Astrocyte (in vitro differentiated cells and primary cell): ENCODE results near the gene USHBP1. TPM values are rescaled to one million over a fixed set of nuclear protein-coding genes. Genes with fewer than 3 reads are reported as not detected.
A peak's percentile ranks its signal among the peaks of the same experiment; 100 is the strongest.

Experiments used
- DNase-seq: peaks from one replicate; pipeline ENCODE4 v3.0.0-alpha.2; 2010; ENCODE audit warnings: low read depth
- FAIRE-seq: peaks from 2 replicates; lab custom pipeline; 2011; peaks lifted over from hg19 to GRCh38; lab: Jason Lieb, UNC
- H2AFZ ChIP-seq: 2 replicates; pipeline ENCODE4 v1.6.0; 2012; ENCODE audit warnings: low read depth, low read length, inconsistent platforms
- H3K27ac ChIP-seq: 2 replicates; pipeline ENCODE4 v1.5.1; 2011; ENCODE audit warnings: low read depth, low read length, inconsistent platforms
- H3K27me3 ChIP-seq: 2 replicates; pipeline ENCODE4 v1.6.0; 2011; ENCODE audit warnings: low read length, inconsistent platforms; ENCODE audit not compliant: insufficient read depth
- H3K36me3 ChIP-seq: 2 replicates; pipeline ENCODE4 v1.5.1; 2011; ENCODE audit warnings: low read length, inconsistent platforms; ENCODE audit not compliant: insufficient read depth
- H3K4me1 ChIP-seq: 2 replicates; pipeline ENCODE4 v1.5.1; 2011; ENCODE audit warnings: low read length, inconsistent platforms; ENCODE audit not compliant: insufficient read depth
- H3K4me2 ChIP-seq: 2 replicates; pipeline ENCODE4 v1.6.0; 2012; ENCODE audit warnings: low read length, inconsistent platforms
- H3K4me3 ChIP-seq: 2 replicates; pipeline ENCODE4 v1.5.1; 2011; ENCODE audit warnings: low read depth, mild to moderate bottlenecking, low read length, inconsistent platforms; ENCODE audit not compliant: insufficient read depth
- H3K79me2 ChIP-seq: 2 replicates; pipeline ENCODE4 v1.6.0; 2012; ENCODE audit warnings: mild to moderate bottlenecking, low read length, inconsistent platforms; ENCODE audit not compliant: insufficient read depth
- H3K9ac ChIP-seq: 2 replicates; pipeline ENCODE4 v1.6.0; 2012; ENCODE audit warnings: mild to moderate bottlenecking, low read length, inconsistent platforms
- H3K9me3 ChIP-seq: 2 replicates; pipeline ENCODE4 v1.5.1; 2012; ENCODE audit warnings: low read depth, mild to moderate bottlenecking, low read length, inconsistent platforms; ENCODE audit not compliant: insufficient read depth
- H4K20me1 ChIP-seq: 2 replicates; pipeline ENCODE4 v1.6.0; 2012; ENCODE audit warnings: low read length, inconsistent platforms; ENCODE audit not compliant: insufficient read depth
- H3K27ac Mint-ChIP-seq: one replicate; pipeline ENCODE4 v1.8.0; 2021; ENCODE audit warnings: mild to moderate bottlenecking, mixed read lengths; ENCODE audit not compliant: unreplicated experiment
- H3K27me3 Mint-ChIP-seq: one replicate; pipeline ENCODE4 v1.8.0; 2021; ENCODE audit warnings: low read depth, mixed read lengths; ENCODE audit not compliant: unreplicated experiment
- H3K36me3 Mint-ChIP-seq: one replicate; pipeline ENCODE4 v1.8.0; 2021; ENCODE audit warnings: low read depth, mixed read lengths; ENCODE audit not compliant: unreplicated experiment
- H3K4me1 Mint-ChIP-seq: one replicate; pipeline ENCODE4 v1.8.0; 2021; ENCODE audit warnings: low read depth, mixed read lengths; ENCODE audit not compliant: unreplicated experiment
- H3K4me3 Mint-ChIP-seq: one replicate; pipeline ENCODE4 v1.8.0; 2021; ENCODE audit warnings: mild to moderate bottlenecking, moderate library complexity, mixed read lengths; ENCODE audit not compliant: unreplicated experiment
- H3K9me3 Mint-ChIP-seq: one replicate; pipeline ENCODE4 v1.8.0; 2021; ENCODE audit warnings: mild to moderate bottlenecking, mixed read lengths; ENCODE audit not compliant: unreplicated experiment
- CTCF ChIP-seq: IDR thresholded peaks from 2 replicates; pipeline ENCODE4 v1.5.1; 2011; ENCODE audit warnings: low read depth, mild to moderate bottlenecking, inconsistent platforms, low read length, moderate library complexity; ENCODE audit not compliant: insufficient read depth
- EZH2 ChIP-seq: IDR thresholded peaks from 2 replicates; pipeline ENCODE4 v1.6.1; 2012; ENCODE audit warnings: mild to moderate bottlenecking, low read length, inconsistent platforms; ENCODE audit not compliant: insufficient read depth
- total RNA-seq: library from RNA; stranded (reverse); gene quantifications from 2 replicates; pipeline ENCODE4 v1.2.1, GENCODE V29; 2021

The USHBP1 gene
- total RNA-seq, 1 donor from 2014 or later, result 0.27 TPM

DNA sequence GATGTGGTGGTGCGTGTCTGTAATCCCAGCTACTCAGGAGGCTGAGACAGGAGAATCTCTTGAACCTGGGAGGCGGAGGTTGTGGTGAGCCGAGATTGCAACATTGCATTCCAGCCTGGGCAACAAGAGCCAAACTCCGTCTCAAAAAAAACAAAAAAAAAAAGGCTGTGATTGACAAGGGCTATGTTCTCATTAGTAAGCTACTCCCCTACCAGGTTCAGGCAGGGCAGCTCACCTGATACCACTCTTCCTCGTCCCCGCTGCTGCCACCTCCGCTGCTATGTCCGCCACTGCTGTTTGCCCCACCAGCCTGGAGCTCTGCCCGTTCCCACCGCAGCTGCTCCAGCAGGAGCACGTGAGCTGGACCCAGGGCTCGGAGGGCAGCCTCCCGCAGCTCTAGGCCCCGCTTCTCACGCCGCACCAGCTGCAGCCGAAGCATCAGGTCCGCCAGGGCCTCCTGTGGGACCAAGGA, 9.4 kb downstream of the USHBP1 start:
- no peak overlapping the region for H3K27ac ChIP-seq
- no peaks in the 10 kb centered on the region for H3K27me3 ChIP-seq
- Mint-ChIP-seq H3K4me1 (no peaks in the 10 kb centered on the region), H3K27ac (no peak overlapping the region), H3K36me3 (no peaks in the 10 kb centered on the region), H3K9me3 (no peaks in the 10 kb centered on the region), H3K4me3 (peak overlapping the region; percentile 64), H3K27me3 (peaks cover 9% of the 10 kb centered on the region)
- no peak for TF ChIP-seq CTCF
- no peak for TF ChIP-seq EZH2
- no peak overlapping the region for H2AFZ ChIP-seq
- no peak for DNase-seq
- H3K36me3 ChIP-seq, result no peaks in the 10 kb centered on the region
- H3K4me3 ChIP-seq, result no peak overlapping the region
- H4K20me1 ChIP-seq, result no peaks in the 10 kb centered on the region
- H3K4me1 ChIP-seq, result no peaks in the 10 kb centered on the region
- H3K9ac ChIP-seq, result no peak overlapping the region
- H3K4me2 ChIP-seq, result no peak overlapping the region
- H3K9me3 ChIP-seq, result peaks cover 10% of the 10 kb centered on the region
- FAIRE-seq, result no peak
- H3K79me2 ChIP-seq, result no peaks in the 10 kb centered on the region

- no peak for FAIRE-seq
- Histone ChIP-seq H3K4me3 (no peak overlapping the region), H3K9ac (no peak overlapping the region), H3K36me3 (no peaks in the 10 kb centered on the region), H3K9me3 (peaks cover 7% of the 10 kb centered on the region), H4K20me1 (no peaks in the 10 kb centered on the region), H3K4me1 (no peaks in the 10 kb centered on the region), H3K79me2 (no peaks in the 10 kb centered on the region), H2AFZ (no peak overlapping the region), H3K4me2 (no peak overlapping the region), H3K27ac (no peak overlapping the region), H3K27me3 (no peaks in the 10 kb centered on the region)
- TF ChIP-seq CTCF (no peak), EZH2 (no peak)
- no peak for DNase-seq
- Mint-ChIP-seq H3K27me3 (peaks cover 7% of the 10 kb centered on the region), H3K4me1 (no peaks in the 10 kb centered on the region), H3K27ac (no peak overlapping the region), H3K9me3 (no peaks in the 10 kb centered on the region), H3K4me3 (no peak overlapping the region), H3K36me3 (no peaks in the 10 kb centered on the region)
These were observed 9.9 kb downstream of the USHBP1 start for GRCh38 chr19:17254636-17255035.

DNA sequence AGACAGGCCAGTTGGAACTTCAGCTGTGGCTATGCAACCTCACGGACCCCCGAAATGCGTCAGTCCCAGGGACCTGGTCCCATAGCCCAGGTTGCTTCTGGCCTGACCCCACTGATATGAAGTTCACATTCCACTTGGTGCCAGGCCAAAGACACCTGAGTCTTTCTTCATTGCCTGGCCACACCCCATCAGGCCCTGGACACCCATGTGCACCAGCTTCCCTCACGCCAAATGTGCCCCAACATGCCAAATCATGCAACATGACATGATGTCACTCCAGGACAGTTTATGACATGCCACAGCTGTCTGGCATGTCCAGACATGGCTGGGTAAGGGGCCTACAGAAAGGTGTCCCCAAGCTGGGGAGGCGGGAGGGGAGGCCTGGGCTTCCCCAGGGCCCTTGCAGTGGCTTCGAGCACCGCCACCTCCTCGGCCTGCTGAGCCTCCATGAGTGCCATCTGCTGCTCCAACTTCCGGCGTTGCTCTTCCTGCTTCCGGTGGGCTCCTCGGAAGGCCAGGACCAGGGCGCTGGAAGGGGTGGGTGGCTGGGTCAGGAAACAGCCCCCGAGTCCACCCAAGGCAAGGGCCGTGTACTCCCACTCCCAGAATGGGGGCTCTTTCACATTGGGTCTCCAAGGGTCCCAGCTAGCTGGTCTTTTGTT, 14.5 kb downstream of the USHBP1 start:
- TF ChIP-seq CTCF, result no peak
- TF ChIP-seq EZH2, result no peak
- FAIRE-seq, result no peak
- H3K4me3 Mint-ChIP-seq, result no peak overlapping the region

More for the DNA sequence above, 14.5 kb downstream of the USHBP1 start:
- peaks cover 14% of the 10 kb centered on the region for H3K4me1 ChIP-seq
- Mint-ChIP-seq H3K9me3 (no peaks in the 10 kb centered on the region), H3K36me3 (no peaks in the 10 kb centered on the region), H3K27me3 (no peaks in the 10 kb centered on the region), H3K4me1 (peaks cover 17% of the 10 kb centered on the region), H3K27ac (no peak overlapping the region)
- no peak overlapping the region for H3K9ac ChIP-seq
- H3K79me2 ChIP-seq, result peaks cover 3% of the 10 kb centered on the region
- DNase-seq, result no peak
- no peaks in the 10 kb centered on the region for H3K9me3 ChIP-seq
- no peak overlapping the region for H2AFZ ChIP-seq
- no peaks in the 10 kb centered on the region for H3K36me3 ChIP-seq
- no peak overlapping the region for H3K4me2 ChIP-seq
- no peaks in the 10 kb centered on the region for H4K20me1 ChIP-seq
- no peaks in the 10 kb centered on the region for H3K27me3 ChIP-seq
- no peak overlapping the region for H3K27ac ChIP-seq
- no peak overlapping the region for H3K4me3 ChIP-seq
